ENCODE data around the gene PTGES.

Gene PTGES

GRCh38 chr9:129713402-129713679, 39.5 kb downstream of the PTGES start:
- no peak for TF ChIP-seq SIN3A (IDR thresholded peaks at IDR 0.05; ENCODE audit: borderline replicate concordance, insufficient read depth, low read length)

DNA sequence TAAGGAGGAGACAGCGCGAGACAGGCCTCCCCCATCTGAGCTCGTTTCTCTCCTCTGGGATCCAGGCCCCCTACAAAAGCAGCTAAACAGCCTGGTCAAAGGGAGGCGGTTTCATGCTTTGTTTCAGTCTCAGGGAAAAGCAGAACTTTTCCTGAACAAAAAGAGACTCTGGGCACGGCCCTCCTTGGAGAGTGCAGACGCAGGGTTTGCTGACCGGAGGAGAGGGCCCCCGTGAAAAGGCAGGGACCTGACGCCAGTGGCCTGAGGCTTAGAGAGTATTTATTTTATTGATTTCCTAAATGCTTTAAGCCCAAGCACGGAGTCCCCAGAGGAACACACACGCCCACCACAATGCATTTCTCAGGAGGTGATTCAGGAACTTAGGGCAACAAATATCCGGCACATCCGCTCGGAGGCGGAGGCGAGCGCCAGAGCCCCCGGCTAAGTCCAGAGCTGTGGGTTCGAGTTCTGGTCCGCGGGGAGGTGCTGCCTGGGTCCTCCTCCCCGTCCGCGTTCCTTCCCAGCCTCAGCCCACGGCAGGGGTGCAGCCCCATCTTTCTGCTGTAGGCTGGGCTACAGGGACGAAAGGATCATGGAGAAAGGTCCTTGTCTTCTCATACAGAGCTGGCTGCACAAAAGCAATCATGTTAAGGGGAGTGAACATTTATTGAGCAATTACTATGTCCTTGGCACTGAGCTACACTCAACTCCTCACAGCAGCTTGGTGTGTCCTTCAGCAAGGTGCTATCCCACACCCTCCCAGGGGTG, 40.0 kb downstream of the PTGES start:
- TF ChIP-seq FOXP2 (optimal IDR thresholded peaks at IDR 0.05; ENCODE audit: borderline replicate concordance, extremely low read depth, extremely low read length, insufficient read depth), result no peak
- TF ChIP-seq POLR2AphosphoS5 (IDR thresholded peaks at IDR 0.05; ENCODE audit: low read depth, low read length), result no peak
- no peak for TF ChIP-seq SIN3A (IDR thresholded peaks at IDR 0.05; ENCODE audit: borderline replicate concordance, insufficient read depth, low read length)
- no peak for TF ChIP-seq TAF1 (IDR thresholded peaks at IDR 0.05; ENCODE audit: borderline replicate concordance, insufficient read depth, low read length)
- no peak for TF ChIP-seq REST (IDR thresholded peaks at IDR 0.05; ENCODE audit: insufficient read depth in 1 of 2, low read depth in 2 of 2, low read length in 2 of 2)

GRCh38 chr9:129710169-129710453, 42.7 kb downstream of the PTGES start:
- TF ChIP-seq SIN3A (IDR thresholded peaks at IDR 0.05; ENCODE audit: borderline replicate concordance, insufficient read depth, low read length) (no peak), FOXP2 (optimal IDR thresholded peaks at IDR 0.05; ENCODE audit: borderline replicate concordance, extremely low read depth, extremely low read length, insufficient read depth) (no peak), REST (IDR thresholded peaks at IDR 0.05; ENCODE audit: insufficient read depth in 1 of 2, low read depth in 2 of 2, low read length in 2 of 2) (no peak), POLR2AphosphoS5 (IDR thresholded peaks at IDR 0.05; ENCODE audit: low read depth, low read length) (no peak), TAF1 (IDR thresholded peaks at IDR 0.05; ENCODE audit: borderline replicate concordance, insufficient read depth, low read length) (no peak)

GRCh38 chr9:129709438-129710168, 43.2 kb downstream of the PTGES start:
- TF ChIP-seq TAF1 (IDR thresholded peaks at IDR 0.05; ENCODE audit: borderline replicate concordance, insufficient read depth, low read length), result no peak
- no peak for TF ChIP-seq POLR2AphosphoS5 (IDR thresholded peaks at IDR 0.05; ENCODE audit: low read depth, low read length)

GRCh38 chr9:129708793-129709192, 44.0 kb downstream of the PTGES start:
- TF ChIP-seq SIN3A (IDR thresholded peaks at IDR 0.05; ENCODE audit: borderline replicate concordance, insufficient read depth, low read length) (no peak), FOXP2 (optimal IDR thresholded peaks at IDR 0.05; ENCODE audit: borderline replicate concordance, extremely low read depth, extremely low read length, insufficient read depth) (no peak), POLR2AphosphoS5 (IDR thresholded peaks at IDR 0.05; ENCODE audit: low read depth, low read length) (no peak), TAF1 (IDR thresholded peaks at IDR 0.05; ENCODE audit: borderline replicate concordance, insufficient read depth, low read length) (no peak), REST (IDR thresholded peaks at IDR 0.05; ENCODE audit: insufficient read depth in 1 of 2, low read depth in 2 of 2, low read length in 2 of 2) (no peak)

GRCh38 chr9:129704807-129705206, 48.0 kb downstream of the PTGES start:
- no peak for TF ChIP-seq FOXP2 (optimal IDR thresholded peaks at IDR 0.05; ENCODE audit: borderline replicate concordance, extremely low read depth, extremely low read length, insufficient read depth)
- TF ChIP-seq TAF1 (IDR thresholded peaks at IDR 0.05; ENCODE audit: borderline replicate concordance, insufficient read depth, low read length), result no peak
- no peak for TF ChIP-seq SIN3A (IDR thresholded peaks at IDR 0.05; ENCODE audit: borderline replicate concordance, insufficient read depth, low read length)
- TF ChIP-seq POLR2AphosphoS5 (IDR thresholded peaks at IDR 0.05; ENCODE audit: low read depth, low read length), result no peak
- no peak for TF ChIP-seq REST (IDR thresholded peaks at IDR 0.05; ENCODE audit: insufficient read depth in 1 of 2, low read depth in 2 of 2, low read length in 2 of 2)

Measured in PFSK-1 (cell line).